ENCODE data around the gene PCSK5. TPM values are rescaled to one million over a fixed set of nuclear protein-coding genes. Genes with fewer than 3 reads are reported as not detected.

The PCSK5 gene
- total and polyA plus RNA-seq, 4 donors, result 0.58 to 3.6 (median 0.82) TPM

- no peak for TF ChIP-seq ZBTB33 (IDR thresholded peaks at IDR 0.05)
Measured at GRCh38 chr9:76405868-76406267, 515.4 kb downstream of the PCSK5 start (continued).
